Measurements from ENCODE around the gene STT3B.

Gene STT3B

GRCh38 chr3:31634476-31634875, 101.8 kb downstream of the STT3B start:
- no peak for DNase-seq (ENCODE audit: low read depth)
- no peak for TF ChIP-seq CTCF (IDR thresholded peaks at IDR 0.05; ENCODE audit: low read depth, low read length, missing control alignments)
- no peak overlapping the region for H3K4me3 ChIP-seq (ENCODE audit: low read depth, low read length)

- no peak for TF ChIP-seq CTCF (IDR thresholded peaks at IDR 0.05; ENCODE audit: low read depth, low read length, missing control alignments)
- H3K4me3 ChIP-seq (ENCODE audit: low read depth, low read length) = no peak overlapping the region
- no peak for DNase-seq (ENCODE audit: low read depth)
These were observed 102.8 kb downstream of the STT3B start for GRCh38 chr3:31635545-31635944.

- no peak overlapping the region for H3K4me3 ChIP-seq (ENCODE audit: low read depth, low read length)
- no peak for DNase-seq (ENCODE audit: low read depth)
- no peak for TF ChIP-seq CTCF (IDR thresholded peaks at IDR 0.05; ENCODE audit: low read depth, low read length, missing control alignments)
These were observed 103.3 kb downstream of the STT3B start for GRCh38 chr3:31636049-31636448.

- no peak for DNase-seq (ENCODE audit: low read depth)
- H3K4me3 ChIP-seq (ENCODE audit: low read depth, low read length) = no peak overlapping the region
- no peak for TF ChIP-seq CTCF (IDR thresholded peaks at IDR 0.05; ENCODE audit: low read depth, low read length, missing control alignments)
These were observed 104.1 kb downstream of the STT3B start for GRCh38 chr3:31636694-31637442.

GRCh38 chr3:31639828-31640227, 107.1 kb downstream of the STT3B start:
- DNase-seq (ENCODE audit: low read depth) = no peak
- H3K4me3 ChIP-seq (ENCODE audit: low read depth, low read length) = no peak overlapping the region
- no peak for TF ChIP-seq CTCF (IDR thresholded peaks at IDR 0.05; ENCODE audit: low read depth, low read length, missing control alignments)

- no peak for DNase-seq (ENCODE audit: low read depth)
- no peak overlapping the region for H3K4me3 ChIP-seq (ENCODE audit: low read depth, low read length)
- TF ChIP-seq CTCF (IDR thresholded peaks at IDR 0.05; ENCODE audit: low read depth, low read length, missing control alignments) = no peak
These were observed 112.5 kb downstream of the STT3B start for GRCh38 chr3:31645256-31645655.

Measured in GM12864 (cell line).